ENCODE results near the gene GLI1.
"Not testable (repeated sequence)": the region's sequence is repeated elsewhere in the genome, so short reads cannot be mapped to it uniquely, and the experiment has no call there.

DNA sequence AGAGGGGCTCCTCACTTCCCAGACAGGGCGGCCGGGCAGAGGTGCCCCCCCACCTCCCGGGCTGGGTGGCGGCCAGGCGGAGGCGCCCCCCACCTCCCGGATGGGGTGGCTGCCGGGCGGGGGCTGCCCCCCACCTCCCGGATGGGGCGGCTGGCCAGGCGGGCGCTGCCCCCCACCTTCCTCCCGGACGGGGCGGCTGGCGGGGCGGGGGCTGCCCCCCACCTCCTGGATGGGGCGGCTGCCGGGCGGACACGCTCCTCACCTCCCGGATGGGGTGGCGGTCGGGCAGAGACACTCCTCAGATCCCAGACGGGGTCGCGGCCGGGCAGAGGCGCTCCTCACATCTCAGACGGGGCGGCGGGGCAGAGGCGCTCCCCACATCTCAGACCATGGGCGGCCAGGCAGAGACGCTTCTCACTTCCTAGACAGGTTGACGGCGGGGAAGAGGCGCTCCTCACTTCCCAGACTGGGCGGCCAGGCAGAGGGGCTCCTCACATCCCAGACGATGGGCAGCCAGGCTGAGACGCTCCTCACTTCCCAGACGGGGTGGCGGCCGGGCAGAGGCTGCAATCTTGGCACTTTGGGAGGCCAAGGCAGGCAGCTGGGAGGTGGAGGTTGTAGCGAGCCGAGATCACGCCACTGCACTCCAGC is 35.6 kb downstream of the GLI1 start:
- TF ChIP-seq, protein P1, sequence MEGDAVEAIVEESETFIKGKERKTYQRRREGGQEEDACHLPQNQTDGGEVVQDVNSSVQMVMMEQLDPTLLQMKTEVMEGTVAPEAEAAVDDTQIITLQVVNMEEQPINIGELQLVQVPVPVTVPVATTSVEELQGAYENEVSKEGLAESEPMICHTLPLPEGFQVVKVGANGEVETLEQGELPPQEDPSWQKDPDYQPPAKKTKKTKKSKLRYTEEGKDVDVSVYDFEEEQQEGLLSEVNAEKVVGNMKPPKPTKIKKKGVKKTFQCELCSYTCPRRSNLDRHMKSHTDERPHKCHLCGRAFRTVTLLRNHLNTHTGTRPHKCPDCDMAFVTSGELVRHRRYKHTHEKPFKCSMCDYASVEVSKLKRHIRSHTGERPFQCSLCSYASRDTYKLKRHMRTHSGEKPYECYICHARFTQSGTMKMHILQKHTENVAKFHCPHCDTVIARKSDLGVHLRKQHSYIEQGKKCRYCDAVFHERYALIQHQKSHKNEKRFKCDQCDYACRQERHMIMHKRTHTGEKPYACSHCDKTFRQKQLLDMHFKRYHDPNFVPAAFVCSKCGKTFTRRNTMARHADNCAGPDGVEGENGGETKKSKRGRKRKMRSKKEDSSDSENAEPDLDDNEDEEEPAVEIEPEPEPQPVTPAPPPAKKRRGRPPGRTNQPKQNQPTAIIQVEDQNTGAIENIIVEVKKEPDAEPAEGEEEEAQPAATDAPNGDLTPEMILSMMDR (IDR thresholded peaks at IDR 0.05) = not testable (repeated sequence)
- not testable (repeated sequence) for TF ChIP-seq POLR2A (IDR thresholded peaks at IDR 0.05)

Measured in Peyer's patch (tissue), 4 donors.